ENCODE results near the gene FXR1.

Gene FXR1

DNA sequence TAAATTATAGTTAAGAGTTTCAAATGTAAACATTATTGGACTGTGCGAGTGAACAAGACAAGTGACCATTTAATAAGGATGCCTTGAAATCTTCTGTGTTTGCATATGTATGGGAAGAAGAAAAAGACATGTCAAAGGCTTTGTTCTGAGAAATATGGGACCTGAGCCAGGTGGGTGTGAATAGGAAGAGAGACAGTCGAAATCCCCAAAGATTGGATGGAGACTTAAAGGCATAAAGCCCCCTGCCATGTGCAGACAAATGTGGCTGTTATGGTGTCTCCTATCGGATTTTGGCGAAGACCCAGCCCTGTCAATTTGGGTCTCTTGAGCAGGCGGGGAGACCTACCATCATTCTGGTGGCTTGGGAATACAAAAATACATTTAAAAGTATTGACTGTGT lies 16.9 kb downstream of the FXR1 start:
- peaks cover 92% of the 10 kb centered on the region for H4K20me1 ChIP-seq (ENCODE audit: insufficient read depth, low read length)
- H3K27ac ChIP-seq (ENCODE audit: low read length), result no peak overlapping the region
- no peak overlapping the region for H3K4me2 ChIP-seq (ENCODE audit: insufficient read depth, low read length)
- no peaks in the 10 kb centered on the region for H3K4me1 ChIP-seq (ENCODE audit: insufficient read depth, low read length)
- no peak for DNase-seq
- H3K79me2 ChIP-seq (ENCODE audit: insufficient read depth, low read length), result peaks cover 100% of the 10 kb centered on the region
- H3K4me3 ChIP-seq (ENCODE audit: low read depth in 1 of 2, low read length in 2 of 2), result no peak overlapping the region
- H2AFZ ChIP-seq (ENCODE audit: low read depth, low read length), result no peak overlapping the region
- no peaks in the 10 kb centered on the region for H3K27me3 ChIP-seq (ENCODE audit: insufficient read depth, low read length, poor library complexity)
- TF ChIP-seq CTCF (IDR thresholded peaks at IDR 0.05; ENCODE audit: borderline replicate concordance, extremely low read depth, low read length, poor library complexity, severe bottlenecking) (no peak), EZH2 (IDR thresholded peaks at IDR 0.05; ENCODE audit: borderline replicate concordance, low read depth, low read length, severe bottlenecking) (no peak)
- no peak overlapping the region for H3K9ac ChIP-seq (ENCODE audit: low read depth, low read length)
- ATAC-seq (ENCODE audit: insufficient read depth, low read depth), result no peak
- no peaks in the 10 kb centered on the region for H3K9me3 ChIP-seq (ENCODE audit: insufficient read depth, low read length, severe bottlenecking)
- H3K36me3 ChIP-seq (ENCODE audit: insufficient read depth, low read length), result peaks cover 11% of the 10 kb centered on the region; the same call in 1 of the 2 replicates

DNA sequence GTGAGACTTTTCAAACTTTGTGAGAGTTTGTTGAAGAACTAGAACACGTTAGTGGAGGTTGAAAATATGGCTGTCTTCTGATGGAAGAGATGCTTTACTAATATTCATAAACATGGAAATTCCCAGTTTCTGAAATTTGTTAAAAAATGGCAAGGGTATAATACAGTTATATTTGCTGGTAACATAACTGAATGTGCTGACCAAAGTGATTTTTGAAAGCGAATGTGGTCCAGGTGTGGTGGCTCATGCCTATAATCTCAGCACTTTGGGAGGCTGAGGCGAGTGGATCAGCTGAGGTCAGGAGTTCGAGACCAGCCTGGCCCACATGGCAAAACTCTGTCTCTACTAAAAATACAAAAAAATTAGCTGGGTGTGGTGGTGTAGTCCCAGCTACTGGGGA lies 18.1 kb downstream of the FXR1 start:
- no peak overlapping the region for H3K27ac ChIP-seq (ENCODE audit: low read length)
- no peak for DNase-seq
- H3K4me1 ChIP-seq (ENCODE audit: insufficient read depth, low read length), result no peaks in the 10 kb centered on the region
- H4K20me1 ChIP-seq (ENCODE audit: insufficient read depth, low read length), result peaks cover 91% of the 10 kb centered on the region
- H3K9ac ChIP-seq (ENCODE audit: low read depth, low read length), result no peak overlapping the region
- ATAC-seq (ENCODE audit: insufficient read depth, low read depth), result no peak
- peaks cover 100% of the 10 kb centered on the region for H3K79me2 ChIP-seq (ENCODE audit: insufficient read depth, low read length)
- no peaks in the 10 kb centered on the region for H3K27me3 ChIP-seq (ENCODE audit: insufficient read depth, low read length, poor library complexity)
- TF ChIP-seq EZH2 (IDR thresholded peaks at IDR 0.05; ENCODE audit: borderline replicate concordance, low read depth, low read length, severe bottlenecking), result no peak
- no peaks in the 10 kb centered on the region for H3K9me3 ChIP-seq (ENCODE audit: insufficient read depth, low read length, severe bottlenecking)
- peaks cover 22% of the 10 kb centered on the region for H3K36me3 ChIP-seq (ENCODE audit: insufficient read depth, low read length)
- no peak overlapping the region for H3K4me2 ChIP-seq (ENCODE audit: insufficient read depth, low read length)
- H2AFZ ChIP-seq (ENCODE audit: low read depth, low read length), result no peak overlapping the region
- no peak overlapping the region for H3K4me3 ChIP-seq (ENCODE audit: low read depth in 1 of 2, low read length in 2 of 2)

GRCh38 chr3:180932819-180933218 lies 20.3 kb downstream of the FXR1 start:
- TF ChIP-seq EZH2 (IDR thresholded peaks at IDR 0.05; ENCODE audit: borderline replicate concordance, low read depth, low read length, severe bottlenecking) (no peak), CTCF (IDR thresholded peaks at IDR 0.05; ENCODE audit: borderline replicate concordance, extremely low read depth, low read length, poor library complexity, severe bottlenecking) (no peak)
- Histone ChIP-seq H4K20me1 (ENCODE audit: insufficient read depth, low read length) (peaks cover 86% of the 10 kb centered on the region), H3K9ac (ENCODE audit: low read depth, low read length) (no peak overlapping the region), H3K4me3 (ENCODE audit: low read depth in 1 of 2, low read length in 2 of 2) (no peak overlapping the region), H2AFZ (ENCODE audit: low read depth, low read length) (no peak overlapping the region), H3K79me2 (ENCODE audit: insufficient read depth, low read length) (peaks cover 100% of the 10 kb centered on the region), H3K27me3 (ENCODE audit: insufficient read depth, low read length, poor library complexity) (no peaks in the 10 kb centered on the region), H3K27ac (ENCODE audit: low read length) (no peak overlapping the region), H3K9me3 (ENCODE audit: insufficient read depth, low read length, severe bottlenecking) (no peaks in the 10 kb centered on the region), H3K4me2 (ENCODE audit: insufficient read depth, low read length) (no peak overlapping the region), H3K36me3 (ENCODE audit: insufficient read depth, low read length) (peaks cover 44% of the 10 kb centered on the region), H3K4me1 (ENCODE audit: insufficient read depth, low read length) (no peaks in the 10 kb centered on the region)
- DNase-seq (no peak), ATAC-seq (ENCODE audit: insufficient read depth, low read depth) (no peak)

DNA sequence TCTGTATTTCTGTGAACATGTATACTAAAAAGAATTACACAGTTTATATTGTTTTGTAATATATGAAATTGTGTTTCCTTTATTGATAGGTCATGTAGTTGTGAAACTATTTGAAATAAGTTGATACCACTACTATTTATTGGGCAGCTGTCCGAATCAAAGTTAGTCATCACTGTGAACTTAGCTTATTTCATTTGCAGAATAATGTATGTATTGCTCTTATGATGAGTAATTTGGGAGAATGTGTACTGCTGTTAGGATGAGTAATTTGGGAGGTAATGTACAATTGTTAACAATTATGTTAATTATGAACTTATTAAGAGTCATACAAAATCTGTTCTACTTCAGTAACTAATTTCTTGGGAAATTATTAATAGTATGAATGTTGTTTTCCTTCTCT lies 22.2 kb downstream of the FXR1 start:
- DNase-seq, result no peak
- peaks cover 58% of the 10 kb centered on the region for H3K36me3 ChIP-seq (ENCODE audit: insufficient read depth, low read length)

More for the DNA sequence above, 22.2 kb downstream of the FXR1 start:
- Histone ChIP-seq H4K20me1 (ENCODE audit: insufficient read depth, low read length) (peaks cover 77% of the 10 kb centered on the region), H3K4me2 (ENCODE audit: insufficient read depth, low read length) (no peak overlapping the region), H3K9ac (ENCODE audit: low read depth, low read length) (no peak overlapping the region), H3K79me2 (ENCODE audit: insufficient read depth, low read length) (peaks cover 100% of the 10 kb centered on the region), H3K4me1 (ENCODE audit: insufficient read depth, low read length) (no peaks in the 10 kb centered on the region), H3K27ac (ENCODE audit: low read length) (no peak overlapping the region), H3K9me3 (ENCODE audit: insufficient read depth, low read length, severe bottlenecking) (no peaks in the 10 kb centered on the region), H3K27me3 (ENCODE audit: insufficient read depth, low read length, poor library complexity) (no peaks in the 10 kb centered on the region), H3K4me3 (ENCODE audit: low read depth in 1 of 2, low read length in 2 of 2) (no peak overlapping the region), H2AFZ (ENCODE audit: low read depth, low read length) (no peak overlapping the region)
- no peak for ATAC-seq (ENCODE audit: insufficient read depth, low read depth)
- TF ChIP-seq CTCF (IDR thresholded peaks at IDR 0.05; ENCODE audit: borderline replicate concordance, extremely low read depth, low read length, poor library complexity, severe bottlenecking) (no peak), EZH2 (IDR thresholded peaks at IDR 0.05; ENCODE audit: borderline replicate concordance, low read depth, low read length, severe bottlenecking) (no peak)

Data from DND-41 (cell line).